Endothelial cell of umbilical vein (primary cell): ENCODE data around the gene CACNA1C.

Experiments used
- EZH2 ChIP-seq: IDR thresholded peaks from 2 replicates; pipeline ENCODE4 v1.6.1; 2012; ENCODE audit warnings: borderline replicate concordance, low read depth, mild to moderate bottlenecking, moderate library complexity, low read length, inconsistent platforms; ENCODE audit not compliant: severe bottlenecking
- FOS ChIP-seq: IDR thresholded peaks from 2 replicates; pipeline ENCODE4 v1.6.1; 2011; ENCODE audit warnings: mild to moderate bottlenecking, low read length, moderate library complexity, borderline replicate concordance; ENCODE audit not compliant: insufficient read depth
- GATA2 ChIP-seq: IDR thresholded peaks from 2 replicates; pipeline ENCODE4 v1.7.0; 2011; ENCODE audit warnings: low read depth, mild to moderate bottlenecking, moderate library complexity, mixed read lengths, low read length; ENCODE audit not compliant: insufficient read length, insufficient read depth
- JUN ChIP-seq: IDR thresholded peaks from 2 replicates; pipeline ENCODE4 v1.6.1; 2011; ENCODE audit warnings: borderline replicate concordance, low read depth; ENCODE audit not compliant: insufficient read length, insufficient read depth
- MYC ChIP-seq: IDR thresholded peaks from one replicate; pipeline ENCODE4 v1.6.1; 2011; ENCODE audit warnings: mild to moderate bottlenecking, low read depth, low read length
- POLR2A ChIP-seq: IDR thresholded peaks from 2 replicates; pipeline ENCODE4 v1.6.1; 2012; ENCODE audit warnings: low read depth, mild to moderate bottlenecking, control low read depth, low read length
- POLR2AphosphoS5 ChIP-seq: IDR thresholded peaks from 2 replicates; pipeline ENCODE4 v1.6.1; 2012; ENCODE audit warnings: low read depth, mild to moderate bottlenecking, control low read depth, low read length, moderate library complexity; ENCODE audit not compliant: insufficient read depth
- TF ChIP-seq, protein P1 (sequence below), 2 donors: IDR thresholded peaks; 1 replicate in 1 of 2; 2 replicates in 1 of 2; pipeline ENCODE4 v1.5.1; 2011; ENCODE audit warnings: low read length in 2 of 2, mild to moderate bottlenecking in 2 of 2, moderate library complexity in 2 of 2, control low read depth in 1 of 2, inconsistent platforms in 1 of 2, low read depth in 1 of 2; ENCODE audit not compliant: insufficient read depth in 1 of 2; ENCODE audit errors: extremely low read depth in 1 of 2
- TF ChIP-seq, protein P2 (sequence below): IDR thresholded peaks from 2 replicates; pipeline ENCODE4 v1.6.1; 2011; ENCODE audit not compliant: insufficient read depth, insufficient read length

DNA sequence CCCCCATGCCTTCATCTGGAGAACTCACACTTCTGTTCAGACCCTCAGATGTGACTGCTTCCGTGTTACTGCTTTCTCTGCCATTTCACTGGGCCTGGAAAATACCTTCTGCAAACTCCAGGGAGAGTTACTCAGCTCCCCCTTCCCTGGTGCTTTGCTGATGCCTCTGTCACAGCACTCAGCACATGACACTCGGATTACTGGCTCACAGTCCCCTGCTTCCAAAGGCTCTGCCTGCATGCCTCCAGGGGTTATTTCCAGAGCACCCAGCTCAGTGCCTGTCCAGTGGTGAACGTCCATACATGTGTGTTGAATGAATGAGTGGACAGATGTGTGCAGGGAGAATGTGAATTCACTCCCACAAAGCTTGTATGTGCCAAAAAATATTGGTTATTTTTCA, 504.8 kb downstream of the CACNA1C start:
- TF ChIP-seq, protein P1, sequence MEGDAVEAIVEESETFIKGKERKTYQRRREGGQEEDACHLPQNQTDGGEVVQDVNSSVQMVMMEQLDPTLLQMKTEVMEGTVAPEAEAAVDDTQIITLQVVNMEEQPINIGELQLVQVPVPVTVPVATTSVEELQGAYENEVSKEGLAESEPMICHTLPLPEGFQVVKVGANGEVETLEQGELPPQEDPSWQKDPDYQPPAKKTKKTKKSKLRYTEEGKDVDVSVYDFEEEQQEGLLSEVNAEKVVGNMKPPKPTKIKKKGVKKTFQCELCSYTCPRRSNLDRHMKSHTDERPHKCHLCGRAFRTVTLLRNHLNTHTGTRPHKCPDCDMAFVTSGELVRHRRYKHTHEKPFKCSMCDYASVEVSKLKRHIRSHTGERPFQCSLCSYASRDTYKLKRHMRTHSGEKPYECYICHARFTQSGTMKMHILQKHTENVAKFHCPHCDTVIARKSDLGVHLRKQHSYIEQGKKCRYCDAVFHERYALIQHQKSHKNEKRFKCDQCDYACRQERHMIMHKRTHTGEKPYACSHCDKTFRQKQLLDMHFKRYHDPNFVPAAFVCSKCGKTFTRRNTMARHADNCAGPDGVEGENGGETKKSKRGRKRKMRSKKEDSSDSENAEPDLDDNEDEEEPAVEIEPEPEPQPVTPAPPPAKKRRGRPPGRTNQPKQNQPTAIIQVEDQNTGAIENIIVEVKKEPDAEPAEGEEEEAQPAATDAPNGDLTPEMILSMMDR (IDR thresholded peaks at IDR 0.05; ENCODE audit: extremely low read depth in 1 of 2, insufficient read depth in 1 of 2, low read depth in 1 of 2, low read length in 2 of 2): no peak
- TF ChIP-seq EZH2 (no peak), GATA2 (no peak), POLR2A (no peak), POLR2AphosphoS5 (no peak), MYC (no peak), FOS (no peak), JUN (no peak)
- TF ChIP-seq, protein P2, sequence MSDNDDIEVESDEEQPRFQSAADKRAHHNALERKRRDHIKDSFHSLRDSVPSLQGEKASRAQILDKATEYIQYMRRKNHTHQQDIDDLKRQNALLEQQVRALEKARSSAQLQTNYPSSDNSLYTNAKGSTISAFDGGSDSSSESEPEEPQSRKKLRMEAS: no peak
